ENCODE data around the gene SLC39A12. TPM values are rescaled to one million over a fixed set of nuclear protein-coding genes. Genes with fewer than 3 reads are reported as not detected.

SLC39A12 gene
- total RNA-seq, 4 donors from 2014 or later = 0.11 TPM; not detected in 3

DNA sequence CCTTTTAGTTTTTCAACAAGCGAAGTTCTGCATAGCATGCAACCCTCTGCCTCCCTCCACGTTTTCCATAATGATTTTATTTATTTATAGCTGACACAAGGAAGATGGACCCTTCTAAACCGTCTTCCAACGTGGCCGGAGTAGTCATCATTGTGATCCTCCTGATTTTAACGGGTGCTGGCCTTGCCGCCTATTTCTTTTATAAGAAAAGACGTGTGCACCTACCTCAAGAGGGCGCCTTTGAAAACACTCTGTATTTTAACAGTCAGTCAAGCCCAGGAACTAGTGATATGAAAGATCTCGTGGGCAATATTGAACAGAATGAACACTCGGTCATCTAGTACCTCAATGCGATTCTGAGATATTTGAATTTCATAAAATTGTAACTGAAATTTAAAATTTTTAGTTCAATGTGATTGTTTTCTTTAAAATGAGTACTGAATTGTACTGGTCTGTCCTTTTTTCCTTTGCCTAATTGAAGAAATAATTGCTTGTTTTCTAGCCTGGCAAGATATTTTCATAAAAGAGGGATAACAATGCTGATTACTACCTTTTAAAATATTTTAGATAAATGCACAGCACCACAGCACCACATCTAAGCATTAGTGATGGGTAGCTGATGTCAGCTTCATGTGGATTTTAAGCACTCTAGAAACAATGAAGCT is 41.5 kb upstream of the SLC39A12 start:
- TF ChIP-seq, protein P1, sequence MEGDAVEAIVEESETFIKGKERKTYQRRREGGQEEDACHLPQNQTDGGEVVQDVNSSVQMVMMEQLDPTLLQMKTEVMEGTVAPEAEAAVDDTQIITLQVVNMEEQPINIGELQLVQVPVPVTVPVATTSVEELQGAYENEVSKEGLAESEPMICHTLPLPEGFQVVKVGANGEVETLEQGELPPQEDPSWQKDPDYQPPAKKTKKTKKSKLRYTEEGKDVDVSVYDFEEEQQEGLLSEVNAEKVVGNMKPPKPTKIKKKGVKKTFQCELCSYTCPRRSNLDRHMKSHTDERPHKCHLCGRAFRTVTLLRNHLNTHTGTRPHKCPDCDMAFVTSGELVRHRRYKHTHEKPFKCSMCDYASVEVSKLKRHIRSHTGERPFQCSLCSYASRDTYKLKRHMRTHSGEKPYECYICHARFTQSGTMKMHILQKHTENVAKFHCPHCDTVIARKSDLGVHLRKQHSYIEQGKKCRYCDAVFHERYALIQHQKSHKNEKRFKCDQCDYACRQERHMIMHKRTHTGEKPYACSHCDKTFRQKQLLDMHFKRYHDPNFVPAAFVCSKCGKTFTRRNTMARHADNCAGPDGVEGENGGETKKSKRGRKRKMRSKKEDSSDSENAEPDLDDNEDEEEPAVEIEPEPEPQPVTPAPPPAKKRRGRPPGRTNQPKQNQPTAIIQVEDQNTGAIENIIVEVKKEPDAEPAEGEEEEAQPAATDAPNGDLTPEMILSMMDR (IDR thresholded peaks at IDR 0.05) = peak in 4 of 6 experiments; percentile 41 to 61 (median 58)
- TF ChIP-seq POLR2A (IDR thresholded peaks at IDR 0.05) = no peak
- WGBS, 2 donors = 20 to 21% methylated on average over 12 of the region's 12 CpGs
- Histone ChIP-seq H3K27ac (no peak overlapping the region), H3K9me3 (no peaks in the 10 kb centered on the region), H3K4me1 (no peaks in the 10 kb centered on the region), H3K4me3 (replicated peaks in 1 of 3) (no peak overlapping the region), H3K27me3 (no peaks in the 10 kb centered on the region), H3K36me3 (no peaks in the 10 kb centered on the region)
- peak; percentile 50 to 63 for DNase-seq
- intact Hi-C loops (cut with DNase I) = loop anchor here (10.0 kb wide), 2 partner anchors 195 to 305 kb away; no protein-coding TSS in a partner anchor

DNA sequence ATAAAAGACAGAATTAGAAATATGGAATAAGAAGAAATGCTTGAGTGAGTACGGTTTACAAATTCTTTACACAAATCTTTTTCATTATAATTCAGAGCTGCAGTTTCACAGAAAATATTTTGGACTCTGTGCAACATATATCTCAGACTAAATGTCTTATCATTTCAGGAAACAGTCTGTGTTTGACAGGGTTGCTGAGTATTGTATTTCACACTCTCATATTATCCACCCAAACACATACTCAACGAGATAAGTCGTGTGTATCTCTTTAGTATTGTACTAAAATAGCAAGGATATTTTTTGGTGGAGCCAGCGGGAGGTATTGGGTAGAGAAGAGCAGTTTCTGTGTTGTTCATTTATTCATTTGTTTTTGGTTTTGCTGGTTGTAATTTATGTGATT is 39.0 kb upstream of the SLC39A12 start:
- Histone ChIP-seq H3K4me3 (replicated peaks in 1 of 3) (no peak overlapping the region), H3K36me3 (no peaks in the 10 kb centered on the region), H3K27me3 (no peaks in the 10 kb centered on the region), H3K4me1 (no peaks in the 10 kb centered on the region), H3K9me3 (no peaks in the 10 kb centered on the region), H3K27ac (no peak overlapping the region)
- WGBS, 2 donors = 71 to 73% methylated on average over 4 of the region's 4 CpGs
- no peak for DNase-seq
- intact Hi-C loops (cut with DNase I) = loop anchor here (10.0 kb wide), 2 partner anchors 192 to 302 kb away; no protein-coding TSS in a partner anchor
- TF ChIP-seq, protein P1 (IDR thresholded peaks at IDR 0.05) = no peak
- TF ChIP-seq POLR2A (IDR thresholded peaks at IDR 0.05) = no peak

- H3K27me3 ChIP-seq = no peaks in the 10 kb centered on the region
- no peak for TF ChIP-seq POLR2A (IDR thresholded peaks at IDR 0.05)
- TF ChIP-seq, protein P1 (IDR thresholded peaks at IDR 0.05) = no peak
- intact Hi-C loops (cut with DNase I) = loop anchor here (10.0 kb wide), 2 partner anchors 191 to 301 kb away; no protein-coding TSS in a partner anchor
- no peaks in the 10 kb centered on the region for H3K9me3 ChIP-seq
- H3K36me3 ChIP-seq = no peaks in the 10 kb centered on the region
- no peak overlapping the region for H3K4me3 ChIP-seq (replicated peaks in 1 of 3)
- no peaks in the 10 kb centered on the region for H3K4me1 ChIP-seq
- 46 to 52% methylated on average over 5 of the region's 5 CpGs for WGBS, 2 donors
- no peak for DNase-seq
- no peak overlapping the region for H3K27ac ChIP-seq
Measured at GRCh38 chr10:17913604-17914003, 38.1 kb upstream of the SLC39A12 start.

DNA sequence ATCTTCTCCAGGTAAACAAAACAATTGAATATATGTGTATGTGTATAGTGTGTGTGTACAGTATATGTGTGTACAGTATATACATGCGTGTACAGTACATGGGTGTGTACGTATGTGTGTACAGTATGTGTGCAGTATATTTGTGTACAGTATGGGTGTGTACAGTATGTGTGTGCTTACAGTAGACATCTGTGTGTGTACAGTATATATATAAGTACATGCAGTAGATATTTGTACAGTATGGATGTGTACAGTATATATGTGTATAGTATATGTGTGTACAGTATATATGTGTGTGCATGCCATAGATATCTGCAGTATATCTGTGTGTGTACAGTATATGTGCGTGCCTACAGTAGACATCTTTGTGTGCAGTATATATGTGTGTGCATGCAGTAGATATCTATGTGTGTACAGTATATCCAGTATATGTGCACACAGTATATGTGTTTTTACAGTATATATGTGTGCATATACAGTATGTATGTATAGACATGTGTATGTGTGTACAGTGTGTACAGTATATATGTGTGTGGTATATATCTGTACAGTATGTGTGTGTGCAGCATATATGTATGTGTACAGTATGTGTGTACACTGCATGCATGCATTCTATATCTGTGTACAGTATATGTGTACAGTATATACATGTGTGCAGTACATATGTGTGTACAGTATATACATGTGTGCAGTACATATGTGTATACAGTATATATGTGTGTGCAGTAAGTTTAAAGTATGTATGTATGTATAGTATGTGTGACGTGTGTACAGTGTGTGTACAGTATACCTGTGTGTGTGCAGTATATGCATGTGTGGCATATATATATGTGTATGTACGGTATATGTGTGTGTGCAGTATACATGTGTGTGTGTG is 37.3 kb upstream of the SLC39A12 start:
- H3K27me3 ChIP-seq = no peaks in the 10 kb centered on the region
- H3K36me3 ChIP-seq = no peaks in the 10 kb centered on the region
- H3K9me3 ChIP-seq = no peaks in the 10 kb centered on the region
- H3K4me1 ChIP-seq = no peaks in the 10 kb centered on the region
- H3K27ac ChIP-seq = no peak overlapping the region
- TF ChIP-seq POLR2A (IDR thresholded peaks at IDR 0.05) = no peak
- TF ChIP-seq, protein P1 (IDR thresholded peaks at IDR 0.05) = no peak
- no peak overlapping the region for H3K4me3 ChIP-seq (replicated peaks in 1 of 3)
- WGBS, 2 donors = 78 to 99% methylated on average over 5 of the region's 5 CpGs
- intact Hi-C loops (cut with DNase I) = loop anchor here (10.0 kb wide), 2 partner anchors 190 to 300 kb away; no protein-coding TSS in a partner anchor
- no peak for DNase-seq

Measured in thyroid gland (tissue), 4 donors.